Activated CD4-positive, alpha-beta T cell treated with anti-CD3 and anti-CD28 coated beads, Interleukin-2, amount 50 U/mL, for 1 hour (primary cell): ENCODE measurements around the gene MAML3.

ENCODE experiments used
- DNase-seq: peaks from one replicate; pipeline ENCODE4 v3.0.0-alpha.2; 2020

The MAML3 gene

DNA sequence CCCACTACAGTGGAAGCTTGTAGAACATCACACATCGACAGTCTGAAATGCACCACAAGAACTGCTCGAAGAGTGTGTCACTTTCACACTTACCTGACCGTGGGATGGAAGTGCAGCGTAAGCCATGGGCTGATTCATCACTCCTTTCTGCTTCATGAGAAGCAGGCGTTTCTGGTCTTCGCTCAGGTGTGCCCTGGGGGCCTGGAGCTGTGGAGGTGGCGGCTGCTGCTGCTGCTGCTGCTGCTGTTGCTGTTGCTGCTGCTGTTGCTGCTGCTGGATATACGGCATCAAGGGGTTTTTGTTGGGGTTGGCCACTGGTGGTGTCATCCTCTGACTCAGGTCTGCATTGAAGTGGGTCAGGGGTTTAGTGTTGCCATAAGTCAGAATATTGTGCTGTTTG lies 264.7 kb downstream of the MAML3 start:
- no peak for DNase-seq

DNA sequence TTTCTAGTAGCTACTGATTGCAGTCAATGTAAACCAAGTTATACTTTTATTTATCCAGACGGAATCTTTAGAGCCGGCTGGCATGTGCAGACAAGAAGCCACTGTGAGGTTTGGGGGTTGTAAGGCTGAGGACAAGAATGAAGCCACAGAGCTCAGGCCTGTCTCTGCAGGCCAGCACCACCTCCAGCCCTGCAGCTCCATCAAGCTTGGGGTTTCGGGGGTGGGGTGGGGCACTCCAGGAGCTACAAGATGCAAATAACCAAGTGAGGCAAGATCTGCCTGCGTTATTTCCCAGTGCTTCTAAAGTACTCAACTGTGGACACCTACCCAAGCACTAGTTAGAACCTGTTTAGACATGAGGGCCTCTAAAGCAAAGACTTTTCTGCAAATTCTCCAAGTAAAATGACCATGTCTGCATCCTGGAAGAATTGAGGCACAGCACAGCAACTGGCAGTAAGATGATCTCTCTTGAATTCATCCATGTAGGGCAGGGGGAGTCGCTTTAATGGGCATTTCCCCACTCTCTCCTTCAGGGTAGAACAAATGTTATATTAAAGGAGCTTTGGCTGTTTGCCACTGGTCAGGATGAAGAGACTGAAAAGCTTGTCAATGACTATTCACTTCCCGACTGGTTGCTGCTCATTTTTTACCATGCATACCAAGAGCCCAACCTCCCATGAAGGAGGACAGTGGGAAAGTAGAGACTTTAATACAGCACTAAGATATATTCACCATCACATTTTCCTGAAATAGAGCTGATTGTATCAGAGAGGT lies 265.8 kb downstream of the MAML3 start:
- no peak for DNase-seq

DNA sequence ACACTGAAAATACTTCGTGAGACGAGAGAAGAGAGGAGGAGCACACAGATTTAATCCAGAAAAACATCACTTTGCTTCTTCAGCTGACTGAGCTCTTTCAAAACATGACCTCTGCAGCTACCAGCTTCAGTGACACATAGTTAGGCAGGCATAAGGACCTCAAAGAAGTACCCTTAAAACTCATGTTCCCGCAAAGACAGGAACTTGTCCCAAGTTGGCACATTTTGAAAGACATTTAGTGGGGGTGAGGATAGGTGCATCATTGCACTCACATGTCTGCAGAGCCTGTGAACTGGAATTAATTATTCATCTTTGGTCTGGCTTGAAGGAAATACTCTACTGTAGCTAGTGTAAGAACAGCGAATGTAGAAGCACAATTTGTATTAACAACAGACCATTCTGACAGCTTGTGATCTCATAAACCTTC lies 266.6 kb downstream of the MAML3 start:
- DNase-seq = no peak

DNA sequence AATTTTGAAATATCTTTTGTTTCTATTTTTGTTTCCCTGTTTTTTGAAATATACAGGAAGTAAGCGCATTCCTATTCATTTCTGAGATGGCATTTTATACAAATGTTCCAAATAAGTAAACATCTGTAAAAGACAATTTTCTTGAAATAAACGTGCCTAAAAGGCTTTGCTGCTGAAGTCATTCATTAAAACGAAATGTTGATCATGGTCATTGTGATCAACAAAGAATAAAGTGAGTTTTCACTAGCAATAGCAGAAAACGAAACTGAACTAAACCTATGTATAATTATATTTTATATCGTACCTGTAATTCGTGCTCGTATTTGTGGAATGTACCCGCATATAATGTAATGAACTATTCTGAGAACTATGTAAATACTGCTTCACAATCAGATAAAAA lies 267.2 kb downstream of the MAML3 start:
- DNase-seq = no peak

DNA sequence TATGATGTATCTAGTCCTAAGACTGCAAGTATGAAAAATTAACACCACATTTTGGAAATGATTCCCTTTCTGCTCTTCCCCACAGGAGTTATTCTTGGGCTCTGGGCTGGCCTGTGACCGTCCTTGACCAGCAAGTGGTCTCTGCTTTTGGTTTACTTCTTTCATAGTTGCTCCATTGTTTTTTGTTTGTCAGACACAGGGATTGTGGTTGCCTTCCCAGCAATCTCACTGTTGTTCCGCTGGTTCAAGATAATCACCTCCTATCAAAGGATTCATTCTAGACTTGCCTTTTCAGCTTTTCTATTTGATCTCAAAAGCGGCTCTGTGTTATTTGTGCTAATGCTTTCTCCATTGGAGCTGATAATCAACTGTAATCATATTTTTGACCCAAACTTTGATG lies 269.5 kb downstream of the MAML3 start:
- DNase-seq = no peak

DNA sequence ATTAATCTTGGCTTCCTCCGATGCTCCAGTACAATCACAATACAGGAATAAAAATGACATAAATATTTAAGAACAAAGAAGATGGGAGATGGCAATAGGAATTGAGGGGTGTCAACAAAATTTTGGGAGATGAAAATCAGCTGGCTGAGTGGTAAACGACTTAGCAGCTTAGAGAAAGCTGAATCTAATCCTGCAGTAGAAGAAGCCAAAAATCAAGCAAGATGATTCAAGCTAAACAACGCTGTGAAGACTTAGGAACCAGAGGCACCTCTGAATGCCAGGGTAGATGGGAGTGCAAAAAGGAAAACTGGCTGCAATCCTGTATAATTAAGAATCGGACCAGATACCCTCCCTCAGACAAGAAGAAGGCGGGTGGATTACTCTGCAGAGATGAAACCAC lies 273.1 kb downstream of the MAML3 start:
- no peak for DNase-seq

DNA sequence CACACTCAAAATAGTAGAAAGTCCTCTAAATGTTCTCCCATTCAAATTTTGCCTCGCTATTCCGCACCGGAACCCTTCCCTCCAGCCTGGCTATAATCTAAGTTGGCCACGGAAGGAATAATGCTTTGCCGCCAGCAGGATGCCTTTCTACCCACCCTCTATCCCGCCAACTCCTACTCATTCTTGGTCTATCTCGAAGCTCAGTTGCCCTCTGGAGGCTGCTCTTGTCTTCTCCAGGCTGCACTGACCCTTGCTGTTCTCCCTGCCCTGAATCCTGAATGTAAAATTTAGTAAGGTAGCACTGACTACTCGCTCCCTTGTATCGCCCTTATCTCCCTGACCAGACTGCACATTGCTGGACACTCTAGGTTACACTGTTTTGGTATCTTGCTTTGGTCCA lies 275.9 kb downstream of the MAML3 start:
- no peak for DNase-seq

DNA sequence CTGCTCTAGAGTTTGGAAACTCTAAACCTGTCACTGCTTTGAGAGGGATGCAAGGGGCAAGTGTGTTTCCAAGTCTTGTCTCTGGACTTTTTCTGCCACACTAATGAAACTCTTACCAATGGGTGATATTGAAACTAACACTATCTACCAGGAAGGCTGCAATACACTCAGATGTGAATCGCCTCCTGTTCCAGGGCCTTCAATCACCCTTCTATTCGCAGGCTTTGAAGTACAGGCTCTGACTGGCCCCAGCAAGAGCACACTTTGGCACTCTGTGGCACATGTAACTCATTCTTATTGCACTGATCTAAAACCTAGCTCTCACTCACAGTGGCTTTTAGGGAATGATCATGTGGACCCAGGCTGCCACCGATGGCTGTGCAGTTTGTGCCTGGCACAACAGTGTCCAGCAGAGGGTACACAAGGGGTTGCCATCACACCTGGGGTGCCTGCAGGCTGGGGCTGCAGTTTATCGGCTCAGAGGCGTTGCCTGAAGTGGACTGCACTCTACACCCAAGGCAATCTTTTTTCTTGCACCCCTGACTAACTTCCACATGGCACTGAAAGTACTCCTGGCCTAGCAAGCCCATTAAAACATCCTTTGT lies 277.5 kb downstream of the MAML3 start:
- no peak for DNase-seq

DNA sequence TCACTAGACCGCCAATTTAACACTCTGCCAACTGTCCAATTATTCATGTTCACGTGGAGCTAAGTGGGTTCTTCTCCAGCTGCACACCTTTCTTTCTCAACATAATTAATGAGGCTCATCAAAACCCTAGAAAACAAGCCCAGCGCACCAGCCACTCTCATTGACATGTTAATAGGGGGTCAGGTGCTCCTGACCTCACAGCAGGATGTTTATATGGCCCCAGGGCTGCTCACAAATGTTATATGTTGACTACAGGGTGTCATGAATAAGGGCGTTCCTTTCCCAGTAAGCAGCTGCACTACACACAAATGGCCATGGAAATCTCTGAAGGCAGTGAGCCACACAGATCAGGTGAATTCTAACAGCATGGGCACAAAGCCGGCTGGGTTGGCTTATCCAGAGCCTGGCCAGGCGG lies 278.6 kb downstream of the MAML3 start:
- DNase-seq = no peak

DNA sequence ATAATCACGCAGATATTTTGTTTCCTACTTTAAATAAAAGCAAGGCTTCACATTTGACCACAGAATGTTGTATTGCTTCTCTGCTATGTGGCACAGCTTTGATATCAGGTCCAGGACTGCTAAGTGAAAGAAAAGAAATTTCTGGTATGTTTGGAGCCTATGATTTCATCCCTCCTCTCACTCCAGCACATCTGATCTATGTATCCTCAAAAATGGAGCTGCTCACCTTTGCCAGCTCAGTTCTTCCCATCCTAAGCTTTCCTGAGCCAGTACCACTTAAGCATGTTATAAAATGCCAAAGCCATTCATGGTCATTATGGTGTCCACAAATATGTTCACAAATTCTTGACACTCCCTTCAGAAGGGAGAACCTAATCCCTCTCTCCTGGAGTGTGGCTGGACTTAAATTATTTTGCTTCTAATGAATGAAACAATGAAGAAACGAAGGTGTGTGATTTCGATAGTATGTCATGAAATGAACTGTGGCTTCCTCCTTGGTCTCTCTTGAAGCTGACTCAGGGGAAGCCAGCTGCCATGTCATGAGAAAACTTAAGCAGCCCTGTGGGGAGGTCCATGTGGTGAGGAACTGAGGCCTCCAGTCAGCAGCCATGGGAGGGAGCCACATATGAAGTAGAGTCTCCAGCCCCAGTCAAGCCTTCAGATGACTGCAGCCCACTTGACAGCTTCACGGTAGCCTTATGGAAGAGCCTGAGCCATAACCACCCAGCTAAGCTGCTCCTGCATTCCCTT lies 280.7 kb downstream of the MAML3 start:
- DNase-seq = no peak

DNA sequence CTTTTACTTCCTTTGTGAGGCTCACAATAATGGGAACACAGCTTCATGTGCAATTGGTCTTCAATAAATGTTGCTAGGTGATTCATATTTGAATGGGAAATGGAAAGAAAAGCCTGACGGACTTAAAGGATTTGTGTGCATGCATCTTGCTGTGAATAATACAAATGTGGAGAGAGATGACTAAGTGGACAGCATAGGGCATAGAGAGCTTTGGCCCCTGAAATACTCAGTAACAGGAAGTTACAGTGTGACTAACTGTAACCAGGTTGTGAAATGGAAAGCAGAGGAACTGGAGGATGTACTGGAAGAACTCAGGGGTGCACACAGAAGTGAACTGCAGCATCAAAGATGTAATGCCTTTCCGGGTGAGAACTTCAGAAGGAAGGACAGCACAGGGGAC lies 281.7 kb downstream of the MAML3 start:
- no peak for DNase-seq

DNA sequence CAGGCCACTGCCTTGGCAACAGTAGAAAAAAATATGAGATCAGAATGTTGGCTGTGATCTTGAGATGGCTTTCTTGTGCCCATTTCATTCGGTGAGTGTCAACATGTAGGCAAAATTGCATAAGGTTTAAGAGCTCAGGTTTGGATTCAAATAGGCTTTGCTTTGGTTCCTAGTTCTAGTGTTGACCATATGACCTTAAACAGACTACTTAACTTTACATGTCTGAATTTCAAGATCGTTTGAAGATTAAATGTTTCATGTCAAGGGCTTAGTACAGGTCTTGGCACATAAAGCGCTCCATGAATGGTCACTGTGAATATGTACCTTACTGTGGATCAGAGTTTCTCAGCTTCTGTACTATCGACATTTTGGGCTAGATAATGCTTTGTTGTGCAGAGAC lies 284.2 kb downstream of the MAML3 start:
- DNase-seq = no peak

DNA sequence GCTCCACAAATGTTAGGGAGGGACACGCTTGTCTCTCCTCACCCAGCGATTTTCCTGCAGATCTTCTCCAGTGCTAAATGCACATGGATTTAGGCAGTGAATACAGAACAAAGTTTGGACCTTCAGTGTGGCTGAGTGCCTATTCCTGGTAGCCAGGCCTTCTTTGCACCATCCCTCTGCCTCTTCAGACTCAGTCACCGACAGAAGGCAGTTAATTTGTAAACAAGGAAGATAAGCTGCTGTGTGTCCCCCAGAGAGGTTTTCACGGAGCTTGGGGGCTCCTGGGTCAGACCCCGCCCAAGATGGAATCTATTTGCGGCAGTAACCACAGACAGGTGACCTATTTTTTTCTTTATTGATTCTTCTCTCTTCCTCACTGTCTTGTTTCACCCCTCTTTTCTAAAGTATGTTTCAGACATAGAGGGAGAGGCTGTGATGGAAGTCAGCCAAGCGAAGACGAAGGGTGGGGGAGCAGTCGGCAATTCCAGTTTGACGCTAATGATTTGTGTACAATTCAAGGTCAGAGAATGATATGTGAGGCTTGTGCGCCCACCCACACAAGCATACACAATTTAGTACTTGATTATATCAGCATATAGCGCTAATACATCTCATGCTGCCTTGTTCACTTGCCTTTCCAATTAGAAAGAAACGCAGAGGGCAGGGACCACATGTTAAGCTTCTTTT lies 287.6 kb downstream of the MAML3 start:
- no peak for DNase-seq

DNA sequence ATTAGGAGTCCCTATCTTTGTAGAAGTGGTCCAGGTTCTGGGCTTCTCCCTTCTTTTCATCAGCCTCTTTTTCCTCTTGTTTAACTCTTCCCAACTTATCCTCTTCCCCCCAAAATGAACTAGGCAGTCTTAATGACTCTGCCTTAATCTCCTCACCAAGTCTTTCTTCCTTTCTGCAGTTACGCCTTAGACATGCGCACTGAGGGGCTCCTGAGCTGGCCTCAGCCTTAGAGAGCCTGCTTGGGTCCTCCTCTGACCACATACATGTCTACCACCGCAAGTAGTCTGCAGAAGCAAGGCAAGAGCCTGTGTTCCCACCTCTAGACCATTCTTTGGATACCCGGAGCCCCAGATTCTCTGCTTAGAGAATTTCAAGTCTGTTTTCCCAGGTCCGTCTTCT lies 288.4 kb downstream of the MAML3 start:
- no peak for DNase-seq

DNA sequence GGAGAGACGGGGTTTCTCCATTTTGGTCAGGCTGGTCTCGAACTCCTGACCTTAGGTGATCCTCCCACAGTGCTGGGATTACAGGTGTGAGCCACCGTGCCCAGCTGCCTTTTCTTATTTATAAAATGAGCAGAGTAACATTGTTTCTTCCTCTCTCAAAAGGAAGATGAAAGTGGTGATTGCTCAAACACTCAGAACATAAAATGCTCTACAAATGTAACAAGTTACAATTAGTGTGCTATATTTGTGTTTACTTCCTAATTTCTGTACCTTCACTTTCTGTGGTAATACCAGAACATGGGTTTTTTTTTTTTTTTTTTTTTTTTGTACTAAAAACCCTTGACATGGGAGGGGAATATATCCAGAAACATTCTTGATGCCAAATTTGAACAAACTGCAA lies 290.5 kb downstream of the MAML3 start:
- no peak for DNase-seq

DNA sequence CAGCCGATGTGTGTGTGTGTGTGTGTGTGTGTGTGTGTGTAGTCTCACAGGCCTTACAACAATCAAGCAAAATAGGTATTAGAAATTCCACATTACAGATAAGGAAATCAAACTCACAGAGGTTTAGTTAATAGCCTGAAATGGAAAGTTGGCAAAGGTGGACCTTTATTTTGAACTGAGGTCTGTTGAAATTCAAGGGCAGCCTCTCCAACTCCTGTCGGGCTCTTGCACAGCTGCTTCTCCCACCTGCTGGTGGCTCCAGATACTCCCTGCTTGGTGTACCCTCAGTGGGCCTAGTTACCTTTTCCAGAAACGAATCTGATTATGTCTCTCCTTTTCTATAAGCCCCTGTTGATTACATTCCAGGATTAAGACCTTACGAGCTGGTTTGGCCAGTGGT lies 292.5 kb downstream of the MAML3 start:
- DNase-seq = no peak

DNA sequence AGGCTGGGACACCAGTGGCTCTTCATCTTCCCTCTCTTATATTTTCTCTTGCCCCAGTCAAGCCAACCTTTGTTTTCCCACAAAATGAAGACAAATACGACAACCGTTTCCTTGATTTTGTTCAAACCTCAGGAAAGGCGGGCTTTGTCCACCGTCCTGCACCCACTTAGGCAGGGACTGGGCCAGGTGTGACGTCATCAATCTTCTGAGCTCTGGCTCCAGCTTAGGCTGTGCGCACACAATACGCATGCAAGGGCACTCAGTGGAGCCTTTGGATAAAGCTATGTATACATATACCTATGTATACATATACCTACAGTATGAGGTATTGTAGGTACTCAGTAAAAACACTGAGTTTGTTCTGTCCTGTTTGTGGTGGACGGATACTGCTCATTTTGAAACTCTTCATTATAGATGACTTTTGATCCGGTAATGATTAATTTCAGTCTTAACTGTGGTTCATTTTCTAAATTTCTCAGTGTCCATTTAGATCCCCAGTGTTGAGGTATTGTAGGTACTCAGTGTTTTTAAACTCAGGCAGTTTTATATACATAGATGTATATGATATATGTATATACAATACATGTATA lies 293.5 kb downstream of the MAML3 start:
- no peak for DNase-seq

DNA sequence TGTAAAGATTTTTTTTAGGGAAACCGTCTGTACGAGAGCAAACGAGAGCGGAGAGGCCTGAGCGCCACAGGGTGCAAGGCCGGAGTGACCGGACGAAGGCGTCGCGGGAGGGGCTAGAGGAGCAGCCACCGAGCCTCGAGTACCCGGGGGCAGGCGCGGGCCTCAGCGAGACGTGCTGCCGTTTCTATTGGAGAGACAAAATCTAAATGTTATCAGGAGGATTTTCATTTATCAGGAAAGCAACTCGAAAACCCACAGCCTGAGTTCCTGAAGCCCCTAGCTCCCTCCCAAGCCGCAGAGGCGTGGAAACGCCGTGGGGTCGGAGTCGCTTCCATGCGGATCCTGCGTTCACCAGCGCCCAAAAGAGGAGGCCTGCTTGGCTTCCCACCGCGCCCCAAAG lies 294.1 kb downstream of the MAML3 start:
- DNase-seq = no peak

DNA sequence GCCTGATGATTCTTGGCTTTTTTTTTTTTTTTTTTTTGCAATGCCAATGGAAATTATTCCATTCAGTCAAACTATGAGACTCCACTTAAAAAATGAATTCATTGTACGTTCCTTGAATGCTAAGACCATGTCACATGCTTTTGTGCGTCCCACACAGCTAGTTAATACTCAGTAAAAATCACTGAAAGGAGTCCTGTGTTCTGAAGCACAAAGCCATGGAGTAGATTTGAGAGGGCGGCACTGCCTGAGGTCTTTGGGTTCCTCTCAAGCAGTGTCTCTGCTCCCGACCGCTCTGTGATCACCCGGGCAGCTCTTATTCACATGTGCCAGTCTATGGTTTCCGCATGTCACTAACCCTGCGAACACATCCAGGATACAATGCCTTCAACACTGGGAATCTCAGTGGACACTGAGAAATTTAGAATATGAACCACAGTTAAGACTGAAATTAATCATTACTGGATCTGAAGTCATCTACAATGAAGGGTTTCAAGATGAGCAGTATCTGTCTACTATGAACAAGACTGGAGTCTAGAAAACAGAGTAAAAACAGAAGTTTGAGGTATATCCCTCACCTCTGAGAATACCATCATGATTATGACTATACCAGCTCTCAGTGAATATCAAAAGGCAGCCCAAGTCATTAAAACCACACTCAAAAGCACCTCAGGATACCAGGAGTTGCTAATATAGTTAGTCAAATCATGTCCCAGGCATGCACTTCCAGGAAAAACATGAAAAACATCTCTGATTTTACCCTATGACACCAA lies 295.4 kb downstream of the MAML3 start:
- no peak for DNase-seq

DNA sequence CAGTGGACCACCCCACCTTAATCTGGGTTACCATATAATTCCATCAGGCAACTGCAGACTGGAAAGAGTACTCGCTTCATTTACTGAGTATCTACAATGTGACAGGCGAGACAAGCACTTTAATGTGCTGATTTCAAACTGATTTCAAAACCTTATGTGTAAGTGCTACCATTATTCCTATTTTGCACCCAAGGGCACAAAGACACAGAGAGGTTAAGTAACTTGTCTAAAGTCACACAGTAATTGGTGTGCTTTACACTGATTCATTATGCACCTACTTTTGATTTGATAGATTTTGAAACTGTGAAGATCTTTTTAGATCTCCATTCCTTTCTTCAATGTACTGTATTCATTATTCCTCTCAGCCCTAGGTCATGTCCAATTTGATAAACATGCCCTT lies 296.0 kb downstream of the MAML3 start:
- no peak for DNase-seq

DNA sequence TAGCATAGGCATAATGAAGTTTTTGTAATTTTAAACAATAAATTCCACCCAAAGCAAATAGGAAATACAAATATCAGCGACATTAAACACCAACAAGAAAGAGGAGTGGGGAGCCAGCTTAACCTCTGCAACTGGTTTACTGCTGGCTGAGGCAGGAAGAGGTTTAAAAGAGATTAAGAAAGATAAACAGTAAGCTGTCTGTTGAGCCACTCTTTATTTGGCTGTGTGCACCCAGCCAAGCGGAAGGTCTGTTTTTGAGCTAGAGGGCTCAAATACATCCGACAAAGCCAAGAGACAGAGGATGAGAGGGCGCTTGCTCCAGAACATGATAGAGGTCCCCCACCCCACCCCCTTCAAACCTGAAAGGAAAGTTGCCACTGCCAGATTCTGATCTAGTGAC lies 297.0 kb downstream of the MAML3 start:
- no peak for DNase-seq

DNA sequence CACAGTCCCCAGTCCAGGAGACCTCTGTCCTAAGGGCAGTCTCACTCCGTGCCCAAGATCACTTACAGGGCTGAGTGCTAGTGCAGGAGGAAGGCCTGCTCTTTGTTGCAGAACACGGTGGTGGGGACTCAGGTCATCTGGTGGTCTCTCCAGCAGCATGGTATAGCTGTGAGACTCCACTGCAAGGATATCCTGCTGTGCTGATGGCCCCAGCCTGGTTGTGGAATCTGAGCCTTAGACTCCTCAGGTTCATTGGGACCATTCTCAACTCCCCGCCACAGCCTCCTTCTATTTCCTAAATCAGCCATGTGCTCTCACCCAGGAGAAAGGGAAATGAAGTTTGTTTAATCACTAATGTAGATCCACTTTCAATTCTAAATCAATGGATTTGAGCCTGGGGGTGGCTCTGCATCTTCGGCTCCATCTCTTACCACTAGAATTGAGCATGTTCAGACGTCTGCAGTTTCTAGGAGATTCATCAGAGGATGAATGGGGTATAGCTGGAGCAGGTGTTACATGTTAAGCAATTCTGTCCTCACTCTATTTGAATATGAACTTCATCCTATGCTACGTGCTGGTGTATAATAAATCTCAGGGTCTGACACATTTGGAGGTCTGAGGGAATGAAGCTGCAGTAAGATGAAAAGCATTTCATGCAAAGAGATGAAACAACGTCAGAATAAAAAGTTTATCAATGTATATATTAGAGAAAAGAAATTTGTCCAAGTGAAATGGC lies 299.1 kb downstream of the MAML3 start:
- no peak for DNase-seq
